Measurements from ENCODE around the gene LBX1. TPM values are rescaled to one million over a fixed set of nuclear protein-coding genes. Genes with fewer than 3 reads are reported as not detected.

LBX1 gene
- polyA plus RNA-seq, 2 of the 4 experiments (the other 2 are of a cell fraction): not detected

GRCh38 chr10:101225846-101226421 lies 3.3 kb downstream of the LBX1 start:
- ChIA-PET CTCF (interaction anchor here (3.8 kb wide), 1 partner anchor 11 kb away, joined by 43 read pairs; no protein-coding TSS in a partner anchor), POLR2A (no interaction called here)
- H3K9me3 ChIP-seq: no peaks in the 10 kb centered on the region
- WGBS (ENCODE audit: missing lambda C conversion rate): 84% methylated on average over 23 of the region's 23 CpGs
- H3K27ac ChIP-seq: no peak overlapping the region
- no peak overlapping the region; the same call in 2 of the 3 replicates for H3K4me3 ChIP-seq
- peak overlapping the region; percentile 95; the same call in 2 of the 3 replicates for H3K4me2 ChIP-seq
- DNase-seq (ENCODE audit: low read depth in 1 of 2, low spot score in 1 of 2) (no peak), ATAC-seq (no peak), FAIRE-seq (no peak)
- TF ChIP-seq RCOR1 (IDR thresholded peaks at IDR 0.05; ENCODE audit: low read depth, low read length) (no peak), EHF (CRISPR knock-in tag; IDR thresholded peaks at IDR 0.05) (no peak), RNF2 (IDR thresholded peaks at IDR 0.05; ENCODE audit: borderline replicate concordance, low read depth) (no peak), POLR2AphosphoS2 (conservative IDR thresholded peaks at IDR 0.05; ENCODE audit: low read length) (no peak), MAFK (IDR thresholded peaks at IDR 0.05; ENCODE audit: partially characterized antibody) (no peak), NPAS2 (CRISPR knock-in tag; IDR thresholded peaks at IDR 0.05; ENCODE audit: borderline replicate concordance) (no peak), ZSCAN20 (CRISPR knock-in tag; IDR thresholded peaks at IDR 0.05) (no peak), JUN (IDR thresholded peaks at IDR 0.05) (no peak), HEYL (CRISPR knock-in tag; IDR thresholded peaks at IDR 0.05) (no peak), EHMT2 (IDR thresholded peaks at IDR 0.05; ENCODE audit: low read depth) (no peak), SREBF2 (IDR thresholded peaks at IDR 0.05) (no peak), RARB (CRISPR knock-in tag; IDR thresholded peaks at IDR 0.05) (no peak), ZC3H11A (IDR thresholded peaks at IDR 0.05) (no peak), ZNF302 (CRISPR knock-in tag; IDR thresholded peaks at IDR 0.05) (no peak)
- TF ChIP-seq, protein P1, sequence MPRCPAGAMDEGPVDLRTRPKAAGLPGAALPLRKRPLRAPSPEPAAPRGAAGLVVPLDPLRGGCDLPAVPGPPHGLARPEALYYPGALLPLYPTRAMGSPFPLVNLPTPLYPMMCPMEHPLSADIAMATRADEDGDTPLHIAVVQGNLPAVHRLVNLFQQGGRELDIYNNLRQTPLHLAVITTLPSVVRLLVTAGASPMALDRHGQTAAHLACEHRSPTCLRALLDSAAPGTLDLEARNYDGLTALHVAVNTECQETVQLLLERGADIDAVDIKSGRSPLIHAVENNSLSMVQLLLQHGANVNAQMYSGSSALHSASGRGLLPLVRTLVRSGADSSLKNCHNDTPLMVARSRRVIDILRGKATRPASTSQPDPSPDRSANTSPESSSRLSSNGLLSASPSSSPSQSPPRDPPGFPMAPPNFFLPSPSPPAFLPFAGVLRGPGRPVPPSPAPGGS (IDR thresholded peaks at IDR 0.05): no peak
- TF ChIP-seq, protein P2, sequence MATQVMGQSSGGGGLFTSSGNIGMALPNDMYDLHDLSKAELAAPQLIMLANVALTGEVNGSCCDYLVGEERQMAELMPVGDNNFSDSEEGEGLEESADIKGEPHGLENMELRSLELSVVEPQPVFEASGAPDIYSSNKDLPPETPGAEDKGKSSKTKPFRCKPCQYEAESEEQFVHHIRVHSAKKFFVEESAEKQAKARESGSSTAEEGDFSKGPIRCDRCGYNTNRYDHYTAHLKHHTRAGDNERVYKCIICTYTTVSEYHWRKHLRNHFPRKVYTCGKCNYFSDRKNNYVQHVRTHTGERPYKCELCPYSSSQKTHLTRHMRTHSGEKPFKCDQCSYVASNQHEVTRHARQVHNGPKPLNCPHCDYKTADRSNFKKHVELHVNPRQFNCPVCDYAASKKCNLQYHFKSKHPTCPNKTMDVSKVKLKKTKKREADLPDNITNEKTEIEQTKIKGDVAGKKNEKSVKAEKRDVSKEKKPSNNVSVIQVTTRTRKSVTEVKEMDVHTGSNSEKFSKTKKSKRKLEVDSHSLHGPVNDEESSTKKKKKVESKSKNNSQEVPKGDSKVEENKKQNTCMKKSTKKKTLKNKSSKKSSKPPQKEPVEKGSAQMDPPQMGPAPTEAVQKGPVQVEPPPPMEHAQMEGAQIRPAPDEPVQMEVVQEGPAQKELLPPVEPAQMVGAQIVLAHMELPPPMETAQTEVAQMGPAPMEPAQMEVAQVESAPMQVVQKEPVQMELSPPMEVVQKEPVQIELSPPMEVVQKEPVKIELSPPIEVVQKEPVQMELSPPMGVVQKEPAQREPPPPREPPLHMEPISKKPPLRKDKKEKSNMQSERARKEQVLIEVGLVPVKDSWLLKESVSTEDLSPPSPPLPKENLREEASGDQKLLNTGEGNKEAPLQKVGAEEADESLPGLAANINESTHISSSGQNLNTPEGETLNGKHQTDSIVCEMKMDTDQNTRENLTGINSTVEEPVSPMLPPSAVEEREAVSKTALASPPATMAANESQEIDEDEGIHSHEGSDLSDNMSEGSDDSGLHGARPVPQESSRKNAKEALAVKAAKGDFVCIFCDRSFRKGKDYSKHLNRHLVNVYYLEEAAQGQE (IDR thresholded peaks at IDR 0.05): no peak
- TF ChIP-seq, protein P3, sequence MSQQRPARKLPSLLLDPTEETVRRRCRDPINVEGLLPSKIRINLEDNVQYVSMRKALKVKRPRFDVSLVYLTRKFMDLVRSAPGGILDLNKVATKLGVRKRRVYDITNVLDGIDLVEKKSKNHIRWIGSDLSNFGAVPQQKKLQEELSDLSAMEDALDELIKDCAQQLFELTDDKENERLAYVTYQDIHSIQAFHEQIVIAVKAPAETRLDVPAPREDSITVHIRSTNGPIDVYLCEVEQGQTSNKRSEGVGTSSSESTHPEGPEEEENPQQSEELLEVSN (IDR thresholded peaks at IDR 0.05; ENCODE audit: borderline replicate concordance, low read depth): no peak
- H3K4me1 ChIP-seq: 0 out of 3 replicates have a peak, but pooled peaks cover 9% of the 10 kb centered on the region

DNA sequence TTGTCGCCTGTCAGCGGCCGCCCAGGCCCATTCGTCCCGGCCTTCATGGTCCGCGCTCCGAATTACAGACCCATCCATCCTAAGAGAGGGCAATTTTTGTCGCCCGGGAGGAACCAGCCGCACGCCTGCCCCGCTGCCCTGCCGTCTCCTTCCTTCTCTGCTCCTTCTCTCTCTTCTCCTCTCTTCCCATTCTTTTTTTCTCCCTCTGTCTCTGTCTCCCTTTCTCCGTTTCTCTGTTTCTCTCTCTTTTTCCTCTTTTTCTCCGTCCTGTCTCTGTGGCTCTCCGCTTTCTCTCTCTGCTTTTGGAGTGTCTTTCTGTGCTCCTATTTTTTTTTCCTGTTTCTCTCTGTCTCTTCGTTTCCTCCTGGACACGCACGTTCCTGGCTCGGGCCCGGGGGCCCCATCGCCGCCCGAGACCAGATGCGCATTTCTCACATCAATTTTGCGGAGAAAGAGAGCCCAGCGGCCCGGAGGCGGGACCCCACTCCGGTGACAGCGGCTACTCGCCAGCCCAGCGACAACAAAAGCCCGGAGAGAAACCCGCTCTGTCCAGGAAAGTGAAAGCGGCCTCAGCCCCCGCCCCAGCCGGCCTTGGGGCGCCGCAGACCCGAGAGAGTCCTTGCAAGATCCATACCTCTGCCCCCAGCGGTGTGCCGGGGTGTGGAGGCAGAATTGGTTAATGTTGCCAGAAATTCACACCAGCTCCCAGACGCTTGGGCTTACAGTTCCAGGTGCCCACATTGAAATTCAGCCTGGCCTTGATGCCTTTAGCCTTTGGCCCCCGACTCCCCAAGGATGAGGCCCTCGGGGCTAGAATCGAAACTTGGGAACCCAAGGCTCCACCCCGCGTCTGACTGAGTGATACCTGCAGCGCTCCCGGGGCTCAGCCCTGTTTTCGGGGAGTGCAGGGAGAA lies 4.1 kb downstream of the LBX1 start:
- ChIA-PET CTCF (interaction anchor here (3.8 kb wide), 1 partner anchor 10 kb away, joined by 43 read pairs; no protein-coding TSS in a partner anchor), POLR2A (no interaction called here)
- Histone ChIP-seq H3K4me3 (peak overlapping the region; percentile 43), H3K4me1 (0 out of 3 replicates have a peak, but pooled peaks cover 9% of the 10 kb centered on the region), H3K4me2 (peak overlapping the region; percentile 95), H3K27ac (0 out of 6 replicates have a peak overlapping the region, but pooled peaks of 1 of the 2 experiments have one; percentile 23), H3K9me3 (no peaks in the 10 kb centered on the region)
- FAIRE-seq: no peak
- WGBS (ENCODE audit: missing lambda C conversion rate): 28% methylated on average over 53 of the region's 53 CpGs
- TF ChIP-seq SREBF2 (IDR thresholded peaks at IDR 0.05) (no peak), JUNB (IDR thresholded peaks at IDR 0.05) (no peak), USF2 (IDR thresholded peaks at IDR 0.05) (no peak), CEBPB (IDR thresholded peaks at IDR 0.05) (no peak)
- DNase-seq (ENCODE audit: low read depth in 1 of 2, low spot score in 1 of 2): no peak
- peak in 1 of 2 experiments; percentile 39; a peak in 3 of 6 replicates for ATAC-seq

Data from A549 (cell line).